H7 (cell line): ENCODE results near the gene CCR8. TPM values are rescaled to one million over a fixed set of nuclear protein-coding genes. Genes with fewer than 3 reads are reported as not detected.
A peak's percentile ranks its signal among the peaks of the same experiment; 100 is the strongest.

Experiments
- DNase-seq: peaks from one replicate; pipeline ENCODE4 v3.0.0; 2012
- H3K27me3 ChIP-seq: 2 replicates; pipeline ENCODE4 v1.6.0; 2011; ENCODE audit warnings: mild to moderate bottlenecking, low read length; ENCODE audit not compliant: control insufficient read depth, insufficient read depth
- H3K36me3 ChIP-seq: replicated peaks from 2 replicates; pipeline ENCODE4 v1.5.1; 2011; ENCODE audit warnings: low read length; ENCODE audit not compliant: control insufficient read depth, insufficient read depth
- H3K4me3 ChIP-seq: 2 replicates; pipeline ENCODE4 v1.5.1; 2011; ENCODE audit warnings: low read depth, mild to moderate bottlenecking, control low read depth, low read length, moderate library complexity; ENCODE audit not compliant: insufficient read depth
- total RNA-seq: library from RNA; depleted of rRNA; stranded (reverse); fragments of >200 nt; shearing (Covaris generic); gene quantifications from 2 replicates; pipeline ENCODE4 v1.2.3, GENCODE V29; 2014; rRNA removed

The CCR8 gene, protein sequence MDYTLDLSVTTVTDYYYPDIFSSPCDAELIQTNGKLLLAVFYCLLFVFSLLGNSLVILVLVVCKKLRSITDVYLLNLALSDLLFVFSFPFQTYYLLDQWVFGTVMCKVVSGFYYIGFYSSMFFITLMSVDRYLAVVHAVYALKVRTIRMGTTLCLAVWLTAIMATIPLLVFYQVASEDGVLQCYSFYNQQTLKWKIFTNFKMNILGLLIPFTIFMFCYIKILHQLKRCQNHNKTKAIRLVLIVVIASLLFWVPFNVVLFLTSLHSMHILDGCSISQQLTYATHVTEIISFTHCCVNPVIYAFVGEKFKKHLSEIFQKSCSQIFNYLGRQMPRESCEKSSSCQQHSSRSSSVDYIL
- total RNA-seq = 0.15 TPM in 1 of 2 replicates, not detected in the other

DNA sequence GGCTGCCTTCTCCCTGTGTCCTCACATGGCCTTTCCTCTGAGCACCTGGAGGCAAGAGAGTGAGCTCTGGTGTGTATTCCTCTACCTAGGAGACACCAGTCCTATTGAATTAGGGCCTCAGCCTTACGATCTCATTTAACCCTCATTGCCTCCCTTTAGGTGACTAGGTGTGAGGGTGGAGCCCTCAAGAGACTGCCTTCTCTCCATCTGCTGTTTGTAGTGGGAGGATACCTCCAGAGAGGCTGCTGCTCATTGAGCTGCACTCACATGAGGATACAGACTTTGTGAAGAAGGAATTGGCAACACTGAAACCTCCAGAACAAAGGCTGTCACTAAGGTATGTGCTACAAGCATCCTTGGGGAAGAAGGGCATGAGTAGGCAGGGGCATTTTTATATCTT is at the start of gene CCR8:
CCR8 (plus strand) TSS at position 217 of the 400 bp plus-strand sequence. CDS start 2,623 bp downstream, outside the sequence.
- no peak within 1 kb of the TSS for H3K4me3 ChIP-seq
- H3K27me3 ChIP-seq = no peaks in the 10 kb centered on the region
- no peak for DNase-seq
- H3K36me3 ChIP-seq = no peaks in the 10 kb centered on the region

- Histone ChIP-seq H3K27me3 (no peaks in the 10 kb centered on the region), H3K36me3 (no peaks in the 10 kb centered on the region), H3K4me3 (no peak within 1 kb of the TSS)
- DNase-seq = no peak
Measured at GRCh38 chr3:39279745-39280517, 49.6 kb upstream of the CCR8 start, which contains the start of gene CX3CR1. CX3CR1 (minus strand) TSS chr3:39280036; CDS start chr3:39266509, 13,527 bp downstream.

- Histone ChIP-seq H3K36me3 (no peaks in the 10 kb centered on the region), H3K4me3 (no peak overlapping the region), H3K27me3 (no peaks in the 10 kb centered on the region)
- no peak for DNase-seq
Measured at GRCh38 chr3:39280571-39280970, 48.9 kb upstream of the CCR8 start.

- no peaks in the 10 kb centered on the region for H3K27me3 ChIP-seq
- no peak for DNase-seq
- no peaks in the 10 kb centered on the region for H3K36me3 ChIP-seq
- H3K4me3 ChIP-seq = no peak overlapping the region
Measured at GRCh38 chr3:39281533-39281932, 48.0 kb upstream of the CCR8 start.

- DNase-seq = no peak
- H3K27me3 ChIP-seq = no peaks in the 10 kb centered on the region
- no peak overlapping the region for H3K4me3 ChIP-seq
- no peaks in the 10 kb centered on the region for H3K36me3 ChIP-seq
Measured at GRCh38 chr3:39282057-39282456, 47.5 kb upstream of the CCR8 start.

DNA sequence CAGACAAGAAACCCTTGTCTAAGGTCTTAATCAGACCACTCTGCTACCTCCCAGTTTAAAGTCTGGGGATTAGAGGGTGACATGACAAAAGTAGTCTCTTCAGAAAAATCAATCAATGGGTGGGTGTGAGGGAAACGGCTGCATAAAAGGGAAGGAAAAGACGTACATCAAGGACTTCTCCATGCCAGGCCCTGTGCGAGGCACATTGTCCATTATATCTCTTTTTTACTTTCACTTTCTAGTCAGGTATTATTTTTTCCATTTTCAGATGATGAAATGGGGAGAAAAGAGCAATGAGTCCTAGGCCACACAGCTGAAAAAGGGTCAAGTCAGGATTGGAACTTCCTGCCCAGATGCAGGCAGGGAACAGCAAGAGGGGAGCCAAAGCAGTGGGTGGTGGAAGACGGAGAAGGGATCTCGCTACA is 45.0 kb upstream of the CCR8 start:
- DNase-seq = no peak
- H3K36me3 ChIP-seq = no peaks in the 10 kb centered on the region
- no peak overlapping the region for H3K4me3 ChIP-seq
- H3K27me3 ChIP-seq = no peaks in the 10 kb centered on the region

- no peaks in the 10 kb centered on the region for H3K36me3 ChIP-seq
- H3K4me3 ChIP-seq = no peak overlapping the region
- DNase-seq = no peak
- no peaks in the 10 kb centered on the region for H3K27me3 ChIP-seq
Measured at GRCh38 chr3:39285332-39285731, 44.2 kb upstream of the CCR8 start.

- H3K27me3 ChIP-seq = no peaks in the 10 kb centered on the region
- no peak overlapping the region for H3K4me3 ChIP-seq
- H3K36me3 ChIP-seq = no peaks in the 10 kb centered on the region
- no peak for DNase-seq
Measured at GRCh38 chr3:39286771-39287170, 42.7 kb upstream of the CCR8 start.

DNA sequence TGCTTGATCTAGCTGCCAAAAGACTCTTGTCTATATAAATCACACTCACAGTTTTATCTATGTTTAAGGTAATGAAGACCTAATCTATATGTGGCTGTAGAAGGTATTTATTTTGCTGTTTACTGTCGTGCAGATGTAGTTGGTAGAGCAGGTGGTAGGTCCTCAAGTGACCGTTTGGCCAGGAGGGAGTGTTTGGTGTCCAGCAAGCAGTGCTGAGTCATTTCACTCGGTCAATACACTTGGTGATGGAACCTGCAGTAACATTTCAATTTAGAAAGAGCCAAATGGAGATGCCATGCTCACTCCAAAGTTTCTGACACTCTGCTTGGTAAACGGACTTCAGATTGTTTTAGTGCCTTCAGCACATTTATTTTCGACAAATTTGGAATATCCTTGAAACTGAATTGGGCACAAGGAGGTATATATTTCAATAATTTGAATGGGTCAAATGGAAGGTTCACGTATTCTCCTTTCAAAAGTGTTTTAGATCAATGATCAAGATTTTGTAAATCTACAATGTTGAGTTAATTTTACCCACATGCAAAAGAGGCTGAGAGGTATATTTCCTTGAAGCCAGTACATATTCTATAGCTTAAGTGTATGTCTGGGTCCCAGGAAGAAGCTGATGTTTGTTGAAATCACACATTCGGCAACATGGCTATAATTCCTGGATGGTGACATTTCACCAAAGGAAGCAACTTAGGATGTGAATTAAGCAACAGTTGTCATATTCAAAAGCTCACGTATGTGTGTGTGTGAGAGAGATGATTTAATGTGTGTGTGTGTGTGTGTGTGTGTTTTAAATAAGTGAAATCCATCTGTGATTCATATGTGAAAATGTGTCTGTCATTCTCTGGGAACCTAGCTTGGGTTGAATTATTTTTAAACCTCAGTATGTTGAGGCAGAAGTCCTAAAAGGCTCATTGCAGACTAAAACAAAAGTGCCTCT is 42.0 kb upstream of the CCR8 start:
- Histone ChIP-seq H3K36me3 (no peaks in the 10 kb centered on the region), H3K4me3 (no peak overlapping the region), H3K27me3 (no peaks in the 10 kb centered on the region)
- DNase-seq = no peak

- peak; percentile 95 for DNase-seq
- H3K27me3 ChIP-seq = no peaks in the 10 kb centered on the region
- no peak overlapping the region for H3K4me3 ChIP-seq
- no peaks in the 10 kb centered on the region for H3K36me3 ChIP-seq
Measured at GRCh38 chr3:39288300-39288808, 41.2 kb upstream of the CCR8 start.

GRCh38 chr3:39289107-39289506 is 40.4 kb upstream of the CCR8 start:
- no peak overlapping the region for H3K4me3 ChIP-seq
- no peaks in the 10 kb centered on the region for H3K27me3 ChIP-seq
- no peak for DNase-seq
- no peaks in the 10 kb centered on the region for H3K36me3 ChIP-seq

DNA sequence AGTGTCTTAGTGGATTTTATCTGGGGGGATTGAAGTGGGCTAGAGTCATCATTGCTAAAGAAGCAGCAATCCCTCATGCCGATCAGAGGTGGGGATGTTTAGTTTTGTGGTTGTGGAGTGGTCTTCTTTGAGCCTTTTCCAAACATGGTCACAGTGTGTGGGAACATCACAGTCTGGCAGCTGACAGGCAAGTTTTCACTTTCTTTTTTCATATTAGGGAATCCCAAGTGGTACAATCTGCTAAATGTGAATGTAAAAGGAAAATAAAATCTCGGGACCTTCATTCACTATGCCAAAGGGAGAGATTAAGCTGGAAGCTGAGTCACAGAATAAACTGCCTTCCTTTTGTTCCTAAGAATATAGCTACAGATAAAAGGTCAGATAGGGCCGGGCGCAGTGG is 39.3 kb upstream of the CCR8 start:
- H3K4me3 ChIP-seq = no peak overlapping the region

GRCh38 chr3:39291903-39292329 is 37.6 kb upstream of the CCR8 start:
- peak; percentile 83 for DNase-seq
- Histone ChIP-seq H3K4me3 (no peak overlapping the region), H3K36me3 (no peaks in the 10 kb centered on the region), H3K27me3 (no peaks in the 10 kb centered on the region)

More for the DNA sequence above, 39.3 kb upstream of the CCR8 start:
- DNase-seq = no peak
- Histone ChIP-seq H3K27me3 (no peaks in the 10 kb centered on the region), H3K36me3 (no peaks in the 10 kb centered on the region)

DNA sequence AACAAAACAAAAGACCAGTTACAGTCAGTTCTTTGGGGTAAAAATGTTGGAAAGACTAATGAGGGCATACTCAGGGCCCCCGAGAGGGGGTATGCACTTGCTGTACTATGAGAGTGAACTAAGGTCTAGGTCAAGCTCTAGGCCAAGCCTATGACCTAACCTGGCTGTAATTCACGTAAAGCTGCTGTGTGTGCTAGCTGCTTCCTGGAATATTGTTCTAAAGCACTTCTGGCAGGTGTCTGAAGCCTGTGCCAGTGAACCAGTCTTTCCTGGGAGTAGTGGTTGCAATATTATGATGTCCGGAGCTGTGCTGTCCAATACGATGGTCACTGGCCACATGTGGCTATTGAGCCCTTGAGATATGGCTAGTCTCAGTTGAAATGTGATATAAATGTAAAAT is 36.5 kb upstream of the CCR8 start:
- Histone ChIP-seq H3K36me3 (no peaks in the 10 kb centered on the region), H3K4me3 (no peak overlapping the region), H3K27me3 (no peaks in the 10 kb centered on the region)
- DNase-seq = no peak
